NCI-H146 treated with DMSO at 0.1 percent for 48 hours (cell line): ENCODE results near the gene PTAFR.
A peak's percentile ranks its signal among the peaks of the same experiment; 100 is the strongest.

ENCODE experiments used
- DNase-seq: peaks from one replicate; lab custom pipeline; 2025; ENCODE audit not compliant: unreplicated experiment; lab: John Stamatoyannopoulos, UW

The PTAFR gene, protein sequence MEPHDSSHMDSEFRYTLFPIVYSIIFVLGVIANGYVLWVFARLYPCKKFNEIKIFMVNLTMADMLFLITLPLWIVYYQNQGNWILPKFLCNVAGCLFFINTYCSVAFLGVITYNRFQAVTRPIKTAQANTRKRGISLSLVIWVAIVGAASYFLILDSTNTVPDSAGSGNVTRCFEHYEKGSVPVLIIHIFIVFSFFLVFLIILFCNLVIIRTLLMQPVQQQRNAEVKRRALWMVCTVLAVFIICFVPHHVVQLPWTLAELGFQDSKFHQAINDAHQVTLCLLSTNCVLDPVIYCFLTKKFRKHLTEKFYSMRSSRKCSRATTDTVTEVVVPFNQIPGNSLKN

GRCh38 chr1:28176492-28177470 lies at the start of gene PTAFR:
PTAFR (minus strand) TSS chr1:28176690; CDS start chr1:28151021, 25,669 bp downstream.
- no peak for DNase-seq

GRCh38 chr1:28213315-28213714 lies 36.8 kb upstream of the PTAFR start:
- DNase-seq: no peak

- DNase-seq: no peak
Measured at GRCh38 chr1:28209700-28210099, 33.2 kb upstream of the PTAFR start.

DNA sequence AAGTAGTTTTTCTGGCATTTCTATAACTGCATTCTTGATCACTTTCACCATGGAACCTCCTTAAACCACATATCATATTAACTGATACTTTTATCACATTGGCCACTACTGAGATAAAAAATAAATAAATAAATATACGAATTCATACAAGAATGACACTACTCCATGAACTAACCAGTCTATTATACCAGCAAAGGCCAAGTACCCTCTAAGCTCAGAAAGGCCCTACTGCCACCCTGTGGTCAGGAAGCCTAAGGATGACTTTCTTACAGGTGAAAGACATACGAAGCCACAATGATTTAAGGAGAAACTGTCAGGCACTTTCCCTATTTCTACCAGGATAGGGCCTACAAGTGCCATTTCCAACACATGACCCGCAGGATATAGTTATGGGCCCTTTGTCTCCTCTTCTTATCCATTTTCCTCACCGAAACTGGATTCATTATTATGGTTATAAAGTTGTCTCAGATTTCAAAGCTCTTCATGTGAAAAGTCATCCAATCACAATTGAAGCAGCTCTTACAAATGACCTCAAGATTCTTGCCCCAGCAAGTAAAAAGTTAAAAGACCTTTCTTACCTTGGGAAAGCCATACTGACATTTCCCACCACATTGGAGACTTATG lies 32.4 kb upstream of the PTAFR start:
- DNase-seq: peak; percentile 3

DNA sequence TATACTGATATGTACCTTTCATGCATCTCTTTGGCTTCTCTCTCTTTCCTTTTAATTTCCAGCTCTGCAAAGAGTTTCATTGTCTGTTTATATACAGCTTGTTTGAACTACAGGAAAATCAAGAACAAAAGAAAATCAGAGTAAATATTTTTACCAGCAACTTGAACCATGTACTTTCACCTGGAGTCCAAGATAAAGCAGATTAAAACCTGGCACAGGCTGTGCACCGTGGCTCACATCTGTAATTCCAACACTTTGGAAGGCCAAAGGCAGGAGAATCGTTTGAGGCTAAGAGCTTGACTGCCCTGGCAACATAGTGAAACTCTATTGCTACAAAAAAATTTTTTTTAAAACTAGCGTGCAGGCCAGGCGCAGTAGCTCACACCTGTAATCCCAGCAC lies 28.8 kb upstream of the PTAFR start:
- no peak for DNase-seq

GRCh38 chr1:28200234-28200873 lies 23.9 kb upstream of the PTAFR start:
- no peak for DNase-seq

GRCh38 chr1:28199328-28200233 lies 23.1 kb upstream of the PTAFR start:
- no peak for DNase-seq

GRCh38 chr1:28197682-28198415 lies 21.4 kb upstream of the PTAFR start:
- no peak for DNase-seq

- DNase-seq: no peak
Measured at GRCh38 chr1:28196330-28196729, 19.8 kb upstream of the PTAFR start.

DNA sequence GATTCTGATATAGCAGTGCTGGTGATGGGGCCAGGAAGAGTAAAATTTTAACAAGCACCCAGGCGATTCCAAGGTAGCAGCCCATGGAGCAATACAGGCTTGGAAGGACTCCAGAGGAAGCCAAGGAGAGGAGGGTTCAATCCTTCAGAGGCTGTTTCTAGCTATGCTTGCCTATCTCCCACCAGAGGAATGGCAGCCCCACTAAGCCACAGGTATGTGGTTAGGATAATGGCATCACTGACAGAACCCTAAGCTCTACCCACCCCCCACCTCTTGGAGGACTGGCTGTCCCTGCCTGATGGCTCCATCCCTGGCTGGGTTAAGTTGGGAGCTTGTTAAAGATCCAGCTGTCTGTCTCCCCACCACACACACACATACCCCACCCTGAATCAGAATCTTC lies 19.3 kb upstream of the PTAFR start:
- no peak for DNase-seq

DNA sequence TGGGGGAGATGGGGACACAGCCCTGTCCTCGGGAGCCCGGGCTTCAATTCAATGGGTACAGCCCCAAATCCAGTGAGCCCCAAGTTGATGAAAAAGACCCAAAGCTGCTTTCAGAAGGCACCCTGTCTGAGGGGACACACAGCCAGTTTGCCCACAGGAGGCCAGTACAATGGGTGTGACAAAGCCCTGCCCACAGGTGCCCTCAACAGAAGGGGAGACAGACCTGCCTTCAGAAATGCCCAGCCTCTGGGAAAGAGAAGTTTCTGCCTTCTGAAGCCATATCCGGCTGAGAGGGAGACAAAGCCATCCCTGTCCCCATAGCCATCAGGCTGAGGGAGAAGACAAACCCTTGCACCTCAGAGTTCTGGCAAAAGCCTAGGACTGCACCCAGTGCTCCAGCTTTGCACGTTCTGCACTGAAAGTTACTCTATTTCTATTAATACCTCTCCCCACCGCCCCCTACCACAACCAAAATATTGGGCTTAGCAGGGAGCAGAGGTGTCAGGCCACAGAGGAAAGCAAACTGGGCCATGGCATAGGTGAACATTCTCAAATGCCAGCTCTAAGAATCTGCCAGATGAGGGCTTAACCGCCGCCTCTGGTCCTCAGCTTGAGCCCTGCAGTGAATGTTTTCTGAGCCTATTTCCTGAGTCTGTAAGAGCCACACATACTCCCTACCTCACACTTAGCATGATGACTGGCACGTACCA lies 18.0 kb upstream of the PTAFR start:
- no peak for DNase-seq

- no peak for DNase-seq
Measured at GRCh38 chr1:28193701-28194161, 17.2 kb upstream of the PTAFR start.

- no peak for DNase-seq
Measured at GRCh38 chr1:28190996-28191645, 14.6 kb upstream of the PTAFR start.

GRCh38 chr1:28190337-28190979 lies 14.0 kb upstream of the PTAFR start:
- no peak for DNase-seq

DNA sequence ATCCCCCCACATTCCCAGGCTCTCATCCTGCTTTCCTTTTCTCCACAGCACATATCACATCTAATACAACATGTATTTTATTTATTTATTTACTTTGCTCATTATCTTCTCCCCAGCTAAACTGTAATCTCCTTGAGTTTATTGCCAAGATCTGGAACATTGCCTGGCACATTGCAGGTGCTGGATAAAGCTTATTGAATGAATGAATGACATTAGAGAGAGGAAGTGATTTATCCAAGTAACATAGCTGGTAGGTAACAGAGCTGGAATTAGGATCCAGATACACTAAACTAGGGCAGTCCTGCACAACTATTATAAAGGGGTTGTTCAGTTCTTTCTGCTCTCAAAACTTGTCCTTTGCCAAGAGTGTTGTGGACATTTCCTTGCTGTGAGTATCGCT lies 8.6 kb upstream of the PTAFR start:
- DNase-seq: no peak

DNA sequence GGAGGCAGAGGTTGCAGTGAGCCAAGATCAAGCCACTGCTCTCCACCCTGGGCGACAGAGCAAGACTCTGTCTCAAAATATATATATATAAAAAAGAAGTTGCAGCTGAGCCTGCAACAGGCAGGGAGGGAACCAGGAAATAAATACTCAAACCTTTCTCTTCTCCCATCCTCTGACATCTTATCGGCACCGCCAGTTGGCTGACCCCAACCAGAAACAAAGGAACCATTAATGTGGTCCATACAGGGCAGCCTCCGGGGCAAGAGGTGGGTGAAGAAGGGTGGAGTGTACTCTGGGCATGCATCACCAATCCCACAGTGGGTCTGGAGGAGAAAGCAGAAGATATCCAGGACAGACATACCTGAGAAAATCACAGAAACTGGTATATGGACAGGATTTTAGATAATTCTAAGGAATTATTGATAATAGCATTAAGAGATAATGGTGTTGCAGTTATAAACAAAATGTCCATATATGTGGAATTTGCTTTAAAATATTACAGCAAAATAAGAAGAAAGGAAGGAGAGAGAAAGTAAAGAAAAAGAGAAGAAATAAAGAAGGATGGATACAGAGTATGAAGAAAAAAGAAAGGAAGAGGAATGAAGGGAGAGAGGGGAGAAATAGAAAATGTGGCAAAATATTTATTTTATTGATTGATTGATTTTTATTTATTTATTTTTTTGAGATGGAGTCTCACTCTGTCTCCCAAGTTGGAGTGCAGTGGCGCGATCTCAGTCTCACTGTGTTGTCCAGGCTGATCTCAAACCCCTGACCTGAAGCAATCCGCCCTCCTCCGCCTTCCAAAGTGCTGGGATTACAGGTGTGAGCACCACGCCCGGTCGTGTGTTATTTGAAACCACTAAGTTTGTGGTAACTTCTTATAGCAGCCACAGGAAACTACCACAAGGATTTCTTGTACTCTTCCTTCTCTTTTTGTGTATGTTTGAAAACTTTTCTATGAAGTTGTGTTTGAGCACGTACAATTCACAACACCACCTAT lies 4.1 kb upstream of the PTAFR start:
- no peak for DNase-seq
